ENCODE data around the gene KIFC3. TPM values are rescaled to one million over a fixed set of nuclear protein-coding genes. Genes with fewer than 3 reads are reported as not detected.

Gene KIFC3
- total RNA-seq, 2 donors from 2014 or later: 3.8 to 5.7 TPM

GRCh38 chr16:57729182-57729484 lies 73.2 kb downstream of the KIFC3 start:
- no peak for DNase-seq
- TF ChIP-seq CTCF (IDR thresholded peaks at IDR 0.05): no peak
- Histone ChIP-seq H3K36me3 (no peaks in the 10 kb centered on the region), H3K27me3 (no peaks in the 10 kb centered on the region), H3K9me3 (no peaks in the 10 kb centered on the region), H3K27ac (no peak overlapping the region), H3K4me3 (no peak overlapping the region), H3K9ac (ENCODE audit: low read depth in 2 of 2, low read length in 2 of 2) (no peak overlapping the region), H3K4me1 (no peaks in the 10 kb centered on the region)
- intact Hi-C loops (cut with DNase I): no loop called here

GRCh38 chr16:57728336-57729181 lies 73.7 kb downstream of the KIFC3 start:
- Histone ChIP-seq H3K27me3 (no peaks in the 10 kb centered on the region), H3K4me1 (no peaks in the 10 kb centered on the region), H3K9me3 (no peaks in the 10 kb centered on the region), H3K27ac (no peak overlapping the region), H3K36me3 (no peaks in the 10 kb centered on the region), H3K9ac (ENCODE audit: low read depth in 2 of 2, low read length in 2 of 2) (no peak overlapping the region), H3K4me3 (no peak overlapping the region)
- intact Hi-C loops (cut with DNase I): no loop called here
- TF ChIP-seq CTCF (IDR thresholded peaks at IDR 0.05): no peak
- no peak for DNase-seq

- no peak overlapping the region for H3K27ac ChIP-seq
- intact Hi-C loops (cut with DNase I): no loop called here
- no peak for TF ChIP-seq CTCF (IDR thresholded peaks at IDR 0.05)
- no peaks in the 10 kb centered on the region for H3K4me1 ChIP-seq
- no peaks in the 10 kb centered on the region for H3K9me3 ChIP-seq
- no peaks in the 10 kb centered on the region for H3K36me3 ChIP-seq
- DNase-seq: no peak
- H3K27me3 ChIP-seq: no peaks in the 10 kb centered on the region
- no peak overlapping the region for H3K9ac ChIP-seq (ENCODE audit: low read depth in 2 of 2, low read length in 2 of 2)
- no peak overlapping the region for H3K4me3 ChIP-seq
These were observed 74.7 kb downstream of the KIFC3 start for GRCh38 chr16:57727610-57728009.

GRCh38 chr16:57726433-57726947 lies 75.8 kb downstream of the KIFC3 start:
- H3K36me3 ChIP-seq: no peaks in the 10 kb centered on the region
- H3K4me1 ChIP-seq: no peaks in the 10 kb centered on the region
- H3K9me3 ChIP-seq: no peaks in the 10 kb centered on the region
- H3K4me3 ChIP-seq: no peak overlapping the region
- DNase-seq: no peak
- H3K27ac ChIP-seq: no peak overlapping the region
- intact Hi-C loops (cut with DNase I): no loop called here
- H3K27me3 ChIP-seq: no peaks in the 10 kb centered on the region
- TF ChIP-seq CTCF (IDR thresholded peaks at IDR 0.05): no peak
- no peak overlapping the region for H3K9ac ChIP-seq (ENCODE audit: low read depth in 2 of 2, low read length in 2 of 2)

- Histone ChIP-seq H3K27me3 (no peaks in the 10 kb centered on the region), H3K27ac (no peak overlapping the region), H3K36me3 (no peaks in the 10 kb centered on the region), H3K9ac (ENCODE audit: low read depth in 2 of 2, low read length in 2 of 2) (no peak overlapping the region), H3K9me3 (no peaks in the 10 kb centered on the region), H3K4me1 (no peaks in the 10 kb centered on the region), H3K4me3 (no peak overlapping the region)
- intact Hi-C loops (cut with DNase I): no loop called here
- DNase-seq: no peak
- no peak for TF ChIP-seq CTCF (IDR thresholded peaks at IDR 0.05)
These were observed 76.3 kb downstream of the KIFC3 start for GRCh38 chr16:57725976-57726375.

All from colonic mucosa (tissue), 4 donors.